HepG2 (cell line): ENCODE results near the gene KCTD6. TPM values are rescaled to one million over a fixed set of nuclear protein-coding genes. Genes with fewer than 3 reads are reported as not detected.

Experiments used
- AGO1 ChIP-seq: fragments of 200-400 bp; formaldehyde crosslinking; IDR thresholded peaks from 2 replicates; pipeline ENCODE4 v1.6.1; 2017; ENCODE audit warnings: mild to moderate bottlenecking, low read depth, low read length, moderate library complexity; ENCODE audit not compliant: poor library complexity, severe bottlenecking
- GPN1 ChIP-seq: sonication (generic); formaldehyde crosslinking; IDR thresholded peaks from 2 replicates; pipeline ENCODE4 v1.5.1; 2020; ENCODE audit warnings: missing genetic modification reagents, borderline replicate concordance
- HMGXB4 ChIP-seq, 2 experiments: sonication (generic) in 1 of 2; formaldehyde crosslinking in 1 of 2; IDR thresholded peaks; 2 replicates each; pipeline versions ENCODE4 v1.4.0 to v1.6.1; 2018 to 2020; ENCODE audit warnings: missing genetic modification reagents in 2 of 2, borderline replicate concordance in 1 of 2, low read depth in 1 of 2, mild to moderate bottlenecking in 1 of 2, missing biosample characterization in 1 of 2
- JUN ChIP-seq: sonication (generic); formaldehyde crosslinking; IDR thresholded peaks from 2 replicates; pipeline ENCODE4 v1.4.0; 2020; ENCODE audit warnings: mild to moderate bottlenecking, missing genetic modification reagents
- KMT2B ChIP-seq: IDR thresholded peaks from 2 replicates; pipeline ENCODE4 v1.6.1; 2016; ENCODE audit warnings: missing genetic modification reagents, missing compliant biosample characterization
- MLLT10 ChIP-seq: sonication (generic); formaldehyde crosslinking; IDR thresholded peaks from 2 replicates; pipeline ENCODE4 v1.4.0; 2020; ENCODE audit warnings: missing genetic modification reagents
- SIN3B ChIP-seq: fragments of 150-350 bp; IDR thresholded peaks from 2 replicates; pipeline ENCODE4 v1.6.1; 2014; ENCODE audit warnings: low read length
- SRSF4 ChIP-seq: fragments of 200-400 bp; formaldehyde crosslinking; IDR thresholded peaks from one replicate; pipeline ENCODE4 v1.6.1; 2018; ENCODE audit warnings: mild to moderate bottlenecking, low read depth, low read length, moderate library complexity; ENCODE audit not compliant: poor library complexity, severe bottlenecking
- XRCC5 ChIP-seq: fragments of 200-400 bp; formaldehyde crosslinking; optimal IDR thresholded peaks from 2 replicates; pipeline ENCODE3; 2017; ENCODE audit warnings: mild to moderate bottlenecking, low read length
- ZBTB3 ChIP-seq: sonication (generic); formaldehyde crosslinking; IDR thresholded peaks from 2 replicates; pipeline ENCODE4 v1.4.0; 2020; ENCODE audit warnings: low read depth, mild to moderate bottlenecking, moderate library complexity, missing genetic modification reagents, borderline replicate concordance
- ZMYM4 ChIP-seq: sonication (generic); formaldehyde crosslinking; IDR thresholded peaks from 2 replicates; pipeline ENCODE4 v1.8.1; 2023; ENCODE audit warnings: mild to moderate bottlenecking, missing genetic modification reagents
- ZNF143 ChIP-seq: sonication (generic); formaldehyde crosslinking; IDR thresholded peaks from 2 replicates; pipeline ENCODE4 v1.4.0; 2020; ENCODE audit warnings: missing genetic modification reagents
- ZNF468 ChIP-seq: sonication (generic); formaldehyde crosslinking; IDR thresholded peaks from 2 replicates; pipeline ENCODE4 v1.8.0; 2022; ENCODE audit warnings: mild to moderate bottlenecking, moderate library complexity, missing genetic modification reagents
- ZNF629 ChIP-seq: sonication (generic); formaldehyde crosslinking; conservative IDR thresholded peaks from 2 replicates; pipeline ENCODE4 v1.5.0; 2020; ENCODE audit warnings: missing genetic modification reagents
- ZNF761 ChIP-seq: sonication (generic); formaldehyde crosslinking; conservative IDR thresholded peaks from 2 replicates; pipeline ENCODE4 v1.4.0; 2020; ENCODE audit warnings: mild to moderate bottlenecking, missing genetic modification reagents
- polyA plus RNA-seq, 8 experiments: library from polyadenylated mRNA; depleted of rRNA in 3 of 8; stranded (reverse) in 7 of 8; unstranded in 1 of 8; fragments of >200 nt; fragmentation: Illumina TruSeq in 4 of 8; extraction: Trizol in 4 of 8; gene quantifications; 2 replicates each; pipeline versions ENCODE4 v1.2.1 to v1.2.3, GENCODE V29; 2011 to 2016; ENCODE audit warnings: low read depth in 4 of 8, missing spikeins in 1 of 8, mixed read lengths in 1 of 8; ENCODE audit not compliant: insufficient read depth in 1 of 8
- total RNA-seq, 5 experiments: library from RNA; depleted of rRNA; stranded (reverse); fragments of >200 nt; fragmentation: Illumina TruSeq; extraction: Trizol; gene quantifications; 2 replicates each; pipeline ENCODE4 v1.2.3, GENCODE V29; 2016; ENCODE audit warnings: low read depth in 1 of 5
- TF ChIP-seq, protein P1 (sequence below): sonication (generic); formaldehyde crosslinking; IDR thresholded peaks from 2 replicates; pipeline ENCODE4 v1.5.0; 2020; ENCODE audit warnings: mild to moderate bottlenecking, missing genetic modification reagents, borderline replicate concordance
- TF ChIP-seq, protein P2 (sequence below): IDR thresholded peaks from 2 replicates; pipeline ENCODE4 v1.6.1; 2016; ENCODE audit warnings: missing biosample characterization, missing genetic modification reagents, low read depth
- TF ChIP-seq, protein P3 (sequence below): IDR thresholded peaks from 2 replicates; pipeline ENCODE4 v1.6.1; 2016
- TF ChIP-seq, protein P4 (sequence below): IDR thresholded peaks from 2 replicates; pipeline ENCODE4 v1.6.1; 2012; ENCODE audit warnings: inconsistent platforms

Gene KCTD6
- total and polyA plus RNA-seq, 2 of the 13 experiments (the other 11 are each of a cell fraction or from before 2014, with no cell fraction given): 13.4 to 14.2 TPM

- TF ChIP-seq HMGXB4 (CRISPR knock-in tag; IDR thresholded peaks at IDR 0.05; ENCODE audit: borderline replicate concordance in 1 of 2, low read depth in 1 of 2): peak in 1 of 2 experiments; percentile 23; a peak in 1 of 4 replicates
- TF ChIP-seq, protein P1, sequence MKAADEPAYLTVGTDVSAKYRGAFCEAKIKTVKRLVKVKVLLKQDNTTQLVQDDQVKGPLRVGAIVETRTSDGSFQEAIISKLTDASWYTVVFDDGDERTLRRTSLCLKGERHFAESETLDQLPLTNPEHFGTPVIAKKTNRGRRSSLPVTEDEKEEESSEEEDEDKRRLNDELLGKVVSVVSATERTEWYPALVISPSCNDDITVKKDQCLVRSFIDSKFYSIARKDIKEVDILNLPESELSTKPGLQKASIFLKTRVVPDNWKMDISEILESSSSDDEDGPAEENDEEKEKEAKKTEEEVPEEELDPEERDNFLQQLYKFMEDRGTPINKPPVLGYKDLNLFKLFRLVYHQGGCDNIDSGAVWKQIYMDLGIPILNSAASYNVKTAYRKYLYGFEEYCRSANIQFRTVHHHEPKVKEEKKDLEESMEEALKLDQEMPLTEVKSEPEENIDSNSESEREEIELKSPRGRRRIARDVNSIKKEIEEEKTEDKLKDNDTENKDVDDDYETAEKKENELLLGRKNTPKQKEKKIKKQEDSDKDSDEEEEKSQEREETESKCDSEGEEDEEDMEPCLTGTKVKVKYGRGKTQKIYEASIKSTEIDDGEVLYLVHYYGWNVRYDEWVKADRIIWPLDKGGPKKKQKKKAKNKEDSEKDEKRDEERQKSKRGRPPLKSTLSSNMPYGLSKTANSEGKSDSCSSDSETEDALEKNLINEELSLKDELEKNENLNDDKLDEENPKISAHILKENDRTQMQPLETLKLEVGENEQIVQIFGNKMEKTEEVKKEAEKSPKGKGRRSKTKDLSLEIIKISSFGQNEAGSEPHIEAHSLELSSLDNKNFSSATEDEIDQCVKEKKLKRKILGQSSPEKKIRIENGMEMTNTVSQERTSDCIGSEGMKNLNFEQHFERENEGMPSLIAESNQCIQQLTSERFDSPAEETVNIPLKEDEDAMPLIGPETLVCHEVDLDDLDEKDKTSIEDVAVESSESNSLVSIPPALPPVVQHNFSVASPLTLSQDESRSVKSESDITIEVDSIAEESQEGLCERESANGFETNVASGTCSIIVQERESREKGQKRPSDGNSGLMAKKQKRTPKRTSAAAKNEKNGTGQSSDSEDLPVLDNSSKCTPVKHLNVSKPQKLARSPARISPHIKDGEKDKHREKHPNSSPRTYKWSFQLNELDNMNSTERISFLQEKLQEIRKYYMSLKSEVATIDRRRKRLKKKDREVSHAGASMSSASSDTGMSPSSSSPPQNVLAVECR: peak; percentile 37; the same call in 1 of the 2 replicates
- no peak for TF ChIP-seq KMT2B
- TF ChIP-seq JUN: no peak
- no peak for TF ChIP-seq AGO1
- no peak for TF ChIP-seq ZNF143 (CRISPR knock-in tag)
- no peak for TF ChIP-seq SRSF4
- TF ChIP-seq GPN1 (CRISPR knock-in tag): no peak
- no peak for TF ChIP-seq ZBTB3 (CRISPR knock-in tag)
- TF ChIP-seq XRCC5: peak; percentile 58
- peak; percentile 19; the same call in 1 of the 2 replicates for TF ChIP-seq ZNF761 (CRISPR knock-in tag)
- no peak for TF ChIP-seq ZNF468 (CRISPR knock-in tag)
- TF ChIP-seq, protein P2, sequence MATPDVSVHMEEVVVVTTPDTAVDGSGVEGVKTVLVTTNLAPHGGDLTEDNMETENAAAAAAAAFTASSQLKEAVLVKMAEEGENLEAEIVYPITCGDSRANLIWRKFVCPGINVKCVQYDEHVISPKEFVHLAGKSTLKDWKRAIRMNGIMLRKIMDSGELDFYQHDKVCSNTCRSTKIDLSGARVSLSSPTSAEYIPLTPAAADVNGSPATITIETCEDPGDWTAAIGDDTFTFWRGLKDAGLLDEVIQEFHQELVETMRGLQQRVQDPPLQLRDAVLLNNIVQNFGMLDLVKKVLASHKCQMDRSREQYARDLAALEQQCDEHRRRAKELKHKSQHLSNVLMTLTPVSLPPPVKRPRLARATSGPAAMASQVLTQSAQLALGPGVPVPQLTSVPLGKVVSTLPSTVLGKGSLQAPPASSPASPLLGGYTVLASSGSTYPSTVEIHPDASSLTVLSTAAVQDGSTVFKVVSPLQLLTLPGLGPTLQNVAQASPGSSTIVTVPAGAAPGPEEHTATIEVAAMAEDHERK (CRISPR knock-in tag): no peak
- TF ChIP-seq, protein P3, sequence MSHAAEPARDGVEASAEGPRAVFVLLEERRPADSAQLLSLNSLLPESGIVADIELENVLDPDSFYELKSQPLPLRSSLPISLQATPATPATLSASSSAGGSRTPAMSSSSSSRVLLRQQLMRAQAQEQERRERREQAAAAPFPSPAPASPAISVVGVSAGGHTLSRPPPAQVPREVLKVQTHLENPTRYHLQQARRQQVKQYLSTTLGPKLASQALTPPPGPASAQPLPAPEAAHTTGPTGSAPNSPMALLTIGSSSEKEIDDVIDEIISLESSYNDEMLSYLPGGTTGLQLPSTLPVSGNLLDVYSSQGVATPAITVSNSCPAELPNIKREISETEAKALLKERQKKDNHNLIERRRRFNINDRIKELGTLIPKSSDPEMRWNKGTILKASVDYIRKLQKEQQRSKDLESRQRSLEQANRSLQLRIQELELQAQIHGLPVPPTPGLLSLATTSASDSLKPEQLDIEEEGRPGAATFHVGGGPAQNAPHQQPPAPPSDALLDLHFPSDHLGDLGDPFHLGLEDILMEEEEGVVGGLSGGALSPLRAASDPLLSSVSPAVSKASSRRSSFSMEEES (CRISPR knock-in tag): no peak
- no peak for TF ChIP-seq MLLT10 (CRISPR knock-in tag)
- TF ChIP-seq, protein P4, sequence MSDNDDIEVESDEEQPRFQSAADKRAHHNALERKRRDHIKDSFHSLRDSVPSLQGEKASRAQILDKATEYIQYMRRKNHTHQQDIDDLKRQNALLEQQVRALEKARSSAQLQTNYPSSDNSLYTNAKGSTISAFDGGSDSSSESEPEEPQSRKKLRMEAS: peak; percentile 21; the same call in 1 of the 2 replicates
- no peak for TF ChIP-seq SIN3B
- TF ChIP-seq ZMYM4: peak; percentile 38; the same call in 1 of the 2 replicates
- no peak for TF ChIP-seq ZNF629 (CRISPR knock-in tag)
Observed at GRCh38 chr3:58519668-58520402, 27.9 kb downstream of the KCTD6 start (continued).
